Astrocyte (in vitro differentiated cells and primary cell): Measurements from ENCODE around the gene CHRNA4.

Experiments
- CTCF ChIP-seq: IDR thresholded peaks from 2 replicates; pipeline ENCODE4 v1.5.1; 2011; ENCODE audit warnings: low read depth, mild to moderate bottlenecking, inconsistent platforms, low read length, moderate library complexity; ENCODE audit not compliant: insufficient read depth
- EZH2 ChIP-seq: IDR thresholded peaks from 2 replicates; pipeline ENCODE4 v1.6.1; 2012; ENCODE audit warnings: mild to moderate bottlenecking, low read length, inconsistent platforms; ENCODE audit not compliant: insufficient read depth

GRCh38 chr20:63351811-63352591 lies 9.1 kb downstream of the CHRNA4 start:
- TF ChIP-seq CTCF (no peak), EZH2 (no peak)
